Upper lobe of right lung (tissue), 1 donor: Measurements from ENCODE around the gene PRRT1B. TPM values are rescaled to one million over a fixed set of nuclear protein-coding genes. Genes with fewer than 3 reads are reported as not detected.
"Not testable (repeated sequence)": the region's sequence is repeated elsewhere in the genome, so short reads cannot be mapped to it uniquely, and the experiment has no call there.

Experiments
- ATAC-seq: fragments of 200-7000 bp; cut with Tn5 transposase; one replicate; pipeline ENCODE4 v1.9.1; 2020; ENCODE audit warnings: mild to moderate bottlenecking, moderate library complexity
- DNase-seq: peaks from one replicate; pipeline ENCODE4 v3.0.0-alpha.2; 2020
- H3K27ac ChIP-seq: fragments of 200-600 bp; one replicate; pipeline ENCODE4 v1.8.0; 2022
- H3K27me3 ChIP-seq: fragments of 200-600 bp; one replicate; pipeline ENCODE4 v1.8.0; 2022; ENCODE audit warnings: mild to moderate bottlenecking
- H3K36me3 ChIP-seq: fragments of 200-600 bp; one replicate; pipeline ENCODE4 v1.8.0; 2022
- H3K4me1 ChIP-seq: fragments of 200-600 bp; one replicate; pipeline ENCODE4 v1.8.0; 2022
- H3K4me3 ChIP-seq: fragments of 200-600 bp; one replicate; pipeline ENCODE4 v1.8.0; 2022; ENCODE audit warnings: mild to moderate bottlenecking
- H3K9me3 ChIP-seq: fragments of 200-600 bp; one replicate; pipeline ENCODE4 v1.8.0; 2022
- CTCF ChIP-seq: fragments of 200-600 bp; IDR thresholded peaks from one replicate; pipeline ENCODE4 v1.8.0; 2022; ENCODE audit warnings: antibody characterized with exemption
- intact Hi-C: fragments of 100-400 bp; cut with DNase I; formaldehyde crosslinking; loops from one replicate; pipeline ENCODE4 v1.11.0; 2022
- total RNA-seq: library from RNA; stranded (reverse); fragmentation: NEBNext Ultra II Directional; extraction: Animal tissue kit (Norgen Biotek cat#: 25700); gene quantifications from one replicate; pipeline ENCODE4 v1.2.1, GENCODE V29; 2021
- donor health status: DM: no; HTN: yes; CAD: no; lungs with severe emphysema.

PRRT1B gene
- total RNA-seq, 1 donor from 2014 or later: 3.9 TPM

DNA sequence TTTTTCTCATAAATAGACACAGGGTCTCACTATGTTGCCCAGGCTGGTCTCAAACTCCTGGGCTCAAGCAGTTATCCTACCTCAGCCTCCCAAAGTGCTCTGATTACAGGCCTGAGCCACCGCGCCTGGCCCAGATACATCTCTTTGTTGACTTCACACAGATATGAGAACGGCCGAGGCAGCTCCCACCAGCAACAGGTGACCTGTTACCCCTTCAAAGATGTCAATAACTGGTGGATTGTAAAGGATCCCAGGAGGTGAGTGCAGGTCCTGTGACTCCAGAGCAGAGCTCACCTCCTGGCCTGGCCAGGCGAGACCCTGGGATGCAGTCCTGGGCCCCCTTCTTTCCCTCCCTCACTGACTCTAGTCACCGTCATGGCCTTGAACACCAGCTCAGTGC, 33.4 kb upstream of the PRRT1B start:
- Histone ChIP-seq H3K4me1 (no peaks in the 10 kb centered on the region), H3K27me3 (no peaks in the 10 kb centered on the region), H3K4me3 (no peak overlapping the region), H3K27ac (no peak overlapping the region), H3K9me3 (no peaks in the 10 kb centered on the region), H3K36me3 (peaks cover 65% of the 10 kb centered on the region)
- ATAC-seq (no peak), DNase-seq (no peak)
- intact Hi-C loops: no loop called here
- TF ChIP-seq CTCF: no peak

DNA sequence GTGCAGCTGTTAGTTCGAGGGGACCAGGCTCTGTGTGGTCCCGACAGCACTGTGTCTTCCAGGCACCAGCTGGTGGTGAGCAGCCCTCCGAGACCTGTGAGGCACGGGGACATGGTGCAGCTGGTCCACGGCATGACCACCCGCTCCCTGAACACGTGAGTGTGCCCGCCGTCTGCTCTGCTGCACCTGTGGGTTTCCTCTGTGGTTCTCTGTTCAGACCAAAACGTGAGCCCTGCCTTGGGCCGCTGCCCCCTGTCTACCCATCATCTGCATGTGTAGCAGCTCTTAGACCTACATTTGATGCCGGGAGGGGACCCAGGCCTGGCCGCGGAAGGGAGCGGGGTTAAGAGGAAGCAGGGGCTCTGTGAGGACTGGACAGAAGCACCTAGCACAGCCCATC, 32.1 kb upstream of the PRRT1B start:
- no peak for TF ChIP-seq CTCF
- Histone ChIP-seq H3K27ac (no peak overlapping the region), H3K4me3 (no peak overlapping the region), H3K27me3 (no peaks in the 10 kb centered on the region), H3K36me3 (peaks cover 69% of the 10 kb centered on the region), H3K4me1 (no peaks in the 10 kb centered on the region), H3K9me3 (no peaks in the 10 kb centered on the region)
- intact Hi-C loops: no loop called here
- ATAC-seq: no peak
- DNase-seq: no peak

DNA sequence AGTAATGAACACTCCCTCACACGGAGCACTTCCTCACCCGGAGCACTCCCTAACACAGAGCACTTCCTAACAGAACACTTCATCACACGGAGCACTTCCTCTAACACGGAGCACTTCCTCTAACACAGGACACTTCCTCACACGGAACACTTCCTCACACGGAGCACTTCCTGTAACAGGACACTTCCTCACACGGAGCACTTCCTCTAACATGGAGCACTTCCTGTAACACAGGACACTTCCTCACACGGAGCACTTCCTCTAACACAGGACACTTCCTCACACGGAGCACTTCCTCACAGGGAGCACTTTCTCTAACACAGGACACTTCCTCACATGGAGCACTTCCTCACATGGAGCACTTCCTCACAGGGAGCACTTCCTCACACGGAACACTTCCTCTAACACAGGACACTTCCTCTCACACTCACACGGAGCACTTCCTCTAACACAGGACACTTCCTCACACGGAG, 29.7 kb upstream of the PRRT1B start:
- H3K4me3 ChIP-seq, intact Hi-C loops, H3K27me3 ChIP-seq, H3K27ac ChIP-seq, H3K4me1 ChIP-seq, H3K9me3 ChIP-seq, ATAC-seq, DNase-seq: not testable (repeated sequence)
- peaks cover 81% of the 10 kb centered on the region for H3K36me3 ChIP-seq

GRCh38 chr9:131516100-131516499, 29.2 kb upstream of the PRRT1B start:
- H3K36me3 ChIP-seq: peaks cover 81% of the 10 kb centered on the region
- intact Hi-C loops: no loop called here

GRCh38 chr9:131516930-131517329, 28.4 kb upstream of the PRRT1B start:
- TF ChIP-seq CTCF: no peak
- intact Hi-C loops: no loop called here
- H3K9me3 ChIP-seq: no peaks in the 10 kb centered on the region
- no peak overlapping the region for H3K27ac ChIP-seq
- H3K4me1 ChIP-seq: no peaks in the 10 kb centered on the region
- peaks cover 81% of the 10 kb centered on the region for H3K36me3 ChIP-seq
- DNase-seq (no peak), ATAC-seq (no peak)
- H3K4me3 ChIP-seq: no peak overlapping the region
- H3K27me3 ChIP-seq: no peaks in the 10 kb centered on the region

More at GRCh38 chr9:131516100-131516499, 29.2 kb upstream of the PRRT1B start:
- Histone ChIP-seq H3K4me3 (no peak overlapping the region), H3K27ac (no peak overlapping the region), H3K4me1 (no peaks in the 10 kb centered on the region), H3K9me3 (no peaks in the 10 kb centered on the region), H3K27me3 (no peaks in the 10 kb centered on the region)
- no peak for TF ChIP-seq CTCF
- DNase-seq (no peak), ATAC-seq (no peak)

- Histone ChIP-seq H3K4me1 (no peaks in the 10 kb centered on the region), H3K9me3 (no peaks in the 10 kb centered on the region), H3K27me3 (no peaks in the 10 kb centered on the region), H3K36me3 (peaks cover 82% of the 10 kb centered on the region), H3K27ac (no peak overlapping the region), H3K4me3 (no peak overlapping the region)
- intact Hi-C loops: no loop called here
- TF ChIP-seq CTCF: no peak
- DNase-seq: no peak
- no peak for ATAC-seq
Measured at GRCh38 chr9:131517761-131518190, 27.5 kb upstream of the PRRT1B start.
